GM19452 (cell line): ENCODE measurements around the gene FN3K.

Experiments
- ATAC-seq: cut with Tn5 transposase; IDR thresholded peaks from one replicate; pipeline ENCODE4 v1.9.1; 2021; ENCODE audit not compliant: unreplicated experiment

The FN3K gene

GRCh38 chr17:82793974-82794630 lies 58.7 kb downstream of the FN3K start:
- ATAC-seq = no peak

GRCh38 chr17:82794781-82795482 lies 59.5 kb downstream of the FN3K start:
- no peak for ATAC-seq

GRCh38 chr17:82795615-82796014 lies 60.2 kb downstream of the FN3K start:
- no peak for ATAC-seq

- no peak for ATAC-seq
Measured at GRCh38 chr17:82797061-82797460, 61.6 kb downstream of the FN3K start.

GRCh38 chr17:82798752-82799151 lies 63.3 kb downstream of the FN3K start:
- no peak for ATAC-seq

GRCh38 chr17:82799591-82799990 lies 64.2 kb downstream of the FN3K start:
- ATAC-seq = no peak
